Measurements from ENCODE around the gene GSTO2.

The GSTO2 gene

DNA sequence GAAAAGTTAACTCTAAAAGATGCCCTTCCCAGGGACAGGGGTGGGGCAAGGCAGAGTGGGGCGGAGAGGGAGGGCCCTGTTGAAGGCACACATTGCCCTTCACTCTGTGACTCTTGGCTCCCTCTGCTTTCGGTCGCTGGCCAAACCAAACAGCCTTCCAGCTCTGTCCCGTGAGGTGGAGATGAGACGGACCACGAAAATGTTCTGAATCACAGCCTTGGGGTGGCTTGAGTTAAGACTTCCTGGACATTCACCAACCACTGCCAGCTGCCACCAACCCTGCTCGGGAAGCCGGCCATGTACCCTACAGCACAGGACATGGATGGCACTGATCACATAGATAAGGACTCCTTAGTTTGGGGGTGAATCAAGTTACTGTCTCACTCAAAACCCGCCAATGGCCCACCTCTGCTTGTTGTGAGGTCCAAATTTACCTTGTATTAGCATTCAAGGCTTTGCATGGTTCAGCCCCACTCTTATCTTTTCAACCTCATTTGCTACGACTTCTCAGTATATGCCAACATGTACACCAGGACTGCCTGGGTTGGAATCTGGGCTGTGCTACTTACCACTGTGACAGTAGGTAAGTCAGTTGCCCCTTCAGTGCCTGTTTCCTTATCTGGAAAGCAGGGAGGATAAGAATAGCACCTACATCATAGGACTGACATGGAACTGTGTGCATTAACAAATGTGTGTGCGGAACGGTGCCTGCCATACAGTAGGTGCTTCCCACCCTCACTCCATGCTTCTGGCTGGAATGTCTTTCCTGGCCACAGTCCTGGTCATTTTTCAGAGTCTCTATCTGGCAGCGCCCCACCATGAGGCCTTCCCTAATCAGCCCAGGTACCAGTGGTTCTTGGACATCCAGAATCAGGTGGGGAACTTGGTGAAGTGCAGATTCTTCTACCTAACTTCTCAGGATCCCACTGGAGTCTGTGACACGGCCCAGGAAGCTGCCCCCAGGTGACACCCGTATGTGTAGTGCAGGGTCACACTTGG lies 41.3 kb downstream of the GSTO2 start:
- peak; percentile 29 for DNase-seq

- no peak for DNase-seq
These were observed 42.3 kb downstream of the GSTO2 start for GRCh38 chr10:104311184-104311720.

- no peak for DNase-seq
These were observed 45.9 kb downstream of the GSTO2 start for GRCh38 chr10:104314591-104315485.

DNA sequence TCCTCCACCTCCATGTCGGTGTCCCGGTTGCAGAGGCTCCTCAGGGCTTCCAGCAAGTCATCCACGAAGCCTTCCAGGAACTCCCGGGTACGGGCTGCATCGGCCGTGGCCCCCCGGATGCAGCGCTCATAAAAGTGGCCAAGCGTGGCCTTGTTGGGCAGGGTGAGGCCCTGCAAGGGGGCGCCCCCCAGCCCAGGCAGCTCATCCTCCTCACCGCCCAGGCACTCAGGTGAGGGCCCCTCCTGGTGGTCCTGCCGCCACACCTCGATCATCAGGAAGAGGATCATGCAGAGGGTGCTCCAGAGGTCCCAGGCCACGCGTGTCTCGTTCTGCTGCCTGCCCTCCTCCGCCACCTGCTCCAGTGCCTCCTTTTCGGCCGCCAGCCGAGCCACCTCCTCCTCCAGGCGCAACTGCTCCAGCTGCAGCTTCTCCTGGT lies 46.5 kb downstream of the GSTO2 start:
- DNase-seq, result no peak

GRCh38 chr10:104316321-104317099 lies 47.5 kb downstream of the GSTO2 start:
- DNase-seq, result no peak

DNA sequence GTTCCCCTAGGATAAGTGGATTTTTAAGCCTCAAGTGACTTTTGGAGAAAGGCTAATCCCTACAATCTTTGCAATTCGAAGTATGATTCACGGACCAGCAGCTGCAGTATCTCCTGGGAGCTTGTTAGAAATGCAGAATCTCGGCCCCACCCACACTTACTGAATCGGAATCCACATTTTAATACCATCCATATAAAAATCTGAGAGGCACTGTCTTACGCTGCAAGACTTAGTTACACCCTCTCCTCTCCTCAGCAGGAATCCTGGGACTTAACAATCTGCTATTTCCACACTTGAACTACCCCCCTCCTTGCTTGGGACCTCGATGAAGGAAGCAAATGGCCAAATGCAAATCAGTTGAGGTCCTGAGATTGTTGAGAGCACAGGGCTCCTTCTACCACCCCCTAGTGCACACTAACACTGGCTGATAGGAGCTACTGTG lies 48.3 kb downstream of the GSTO2 start:
- DNase-seq, result no peak

DNA sequence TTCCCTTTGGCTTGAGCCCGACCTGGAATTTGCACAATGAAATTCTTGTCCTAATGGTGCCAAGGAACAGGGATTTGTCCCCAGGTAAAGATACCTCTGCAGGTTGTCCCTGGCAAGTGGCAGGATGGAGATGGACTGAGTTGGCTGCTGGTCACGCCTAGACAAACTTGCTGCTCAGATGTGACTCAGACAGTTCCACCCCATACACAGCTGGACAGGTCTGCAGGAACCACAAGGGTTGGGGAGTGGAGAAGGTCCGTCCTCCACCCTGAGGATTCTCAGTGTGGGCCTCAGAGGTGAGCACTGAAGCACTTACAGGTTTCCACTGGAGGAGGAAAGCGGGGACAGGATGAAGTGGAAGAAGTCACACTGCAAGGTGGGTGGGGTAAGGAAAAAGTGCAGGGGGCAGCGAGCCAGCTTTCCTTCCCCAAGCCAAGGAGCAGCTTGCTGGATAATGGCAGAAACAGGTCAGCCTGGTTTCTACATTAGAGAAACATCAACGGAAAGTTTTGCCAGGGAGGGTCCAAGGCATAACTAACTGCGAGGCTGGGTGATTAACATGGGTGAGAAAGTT lies 48.8 kb downstream of the GSTO2 start:
- no peak for DNase-seq

DNA sequence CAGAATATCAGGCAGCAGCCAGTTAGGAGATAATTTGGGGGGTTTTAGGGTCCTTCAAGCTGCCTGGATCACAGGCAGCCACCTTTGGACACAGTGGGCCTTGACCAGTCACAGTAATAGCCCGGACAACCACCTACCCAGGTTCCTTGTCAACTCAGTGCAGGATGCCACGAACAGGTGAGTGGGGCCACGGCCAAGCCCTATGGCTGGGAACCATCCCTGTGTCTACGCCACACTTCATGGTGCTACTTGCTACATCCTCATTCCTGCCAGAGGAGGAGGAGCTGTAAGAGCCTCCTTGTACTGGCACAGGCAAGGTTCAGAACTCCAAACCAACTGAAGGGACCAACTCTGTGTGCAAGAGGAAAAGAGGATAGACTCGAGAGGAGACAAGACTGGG lies 49.3 kb downstream of the GSTO2 start:
- DNase-seq, result no peak

DNA sequence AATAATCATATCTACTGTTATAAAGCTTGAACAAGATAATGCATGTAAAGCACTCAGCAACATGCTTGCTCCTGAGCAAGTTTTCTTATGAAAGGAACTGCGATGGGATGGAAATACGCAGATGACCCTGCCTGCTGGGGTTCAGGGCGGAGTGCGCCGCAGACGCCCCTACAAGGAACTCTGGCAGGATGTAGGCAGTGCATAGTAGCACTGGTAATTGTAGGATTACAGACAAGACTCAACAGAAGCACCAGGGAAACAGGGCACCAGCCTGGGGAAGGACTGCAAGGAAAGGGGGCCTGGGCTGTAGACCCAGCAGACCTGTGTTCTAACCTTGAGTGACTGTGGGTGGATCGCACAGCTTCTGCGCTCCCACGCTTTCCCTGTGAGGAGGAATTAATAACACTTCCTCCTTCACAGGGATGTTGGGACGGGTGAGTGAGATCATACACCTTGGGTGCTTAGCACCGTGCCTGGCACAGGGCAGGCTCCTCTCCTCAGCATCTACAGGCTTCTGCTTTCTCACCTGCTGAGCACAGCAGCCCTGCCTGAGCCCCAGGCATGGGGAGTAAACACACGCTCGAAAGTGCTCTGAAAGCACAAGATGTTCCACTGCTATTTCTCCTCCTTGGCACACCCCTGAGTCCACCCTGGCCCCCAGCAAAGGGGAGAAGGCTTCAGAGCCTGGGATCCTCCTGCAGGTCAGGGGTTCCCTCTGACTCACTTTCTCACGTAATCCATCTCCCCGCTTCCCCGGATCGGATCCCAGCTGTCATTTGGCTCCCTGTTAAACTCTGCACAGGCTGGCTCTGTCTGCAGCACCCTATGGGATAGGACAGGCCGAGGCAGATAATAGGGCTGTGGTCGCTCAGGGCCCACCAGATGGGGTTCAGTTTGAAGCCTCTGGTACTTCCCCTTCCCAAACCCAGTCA lies 50.1 kb downstream of the GSTO2 start:
- DNase-seq, result no peak

DNA sequence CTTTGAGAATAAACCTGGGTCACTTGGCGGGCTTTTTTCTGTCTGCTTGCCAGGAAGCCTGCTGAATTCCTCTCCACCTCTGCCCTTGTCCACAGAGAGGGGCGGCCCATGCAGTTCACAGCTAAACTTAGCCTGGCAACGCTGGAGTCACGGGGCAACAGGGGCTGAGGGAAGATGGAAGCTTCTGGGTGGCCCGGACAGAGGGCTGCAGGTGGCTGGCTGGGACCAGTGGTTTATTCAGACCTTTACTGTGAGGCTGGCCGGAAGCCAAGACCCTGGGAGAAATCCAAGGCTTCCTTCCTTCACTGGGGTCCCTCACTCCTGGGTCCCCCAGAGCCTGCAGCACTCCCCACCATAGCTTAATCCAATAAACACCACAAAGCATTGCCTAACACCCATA lies 52.2 kb downstream of the GSTO2 start:
- no peak for DNase-seq

GRCh38 chr10:104321725-104322415 lies 52.9 kb downstream of the GSTO2 start:
- DNase-seq, result no peak

GRCh38 chr10:104322416-104322782 lies 53.4 kb downstream of the GSTO2 start:
- DNase-seq, result peak; percentile 46

DNA sequence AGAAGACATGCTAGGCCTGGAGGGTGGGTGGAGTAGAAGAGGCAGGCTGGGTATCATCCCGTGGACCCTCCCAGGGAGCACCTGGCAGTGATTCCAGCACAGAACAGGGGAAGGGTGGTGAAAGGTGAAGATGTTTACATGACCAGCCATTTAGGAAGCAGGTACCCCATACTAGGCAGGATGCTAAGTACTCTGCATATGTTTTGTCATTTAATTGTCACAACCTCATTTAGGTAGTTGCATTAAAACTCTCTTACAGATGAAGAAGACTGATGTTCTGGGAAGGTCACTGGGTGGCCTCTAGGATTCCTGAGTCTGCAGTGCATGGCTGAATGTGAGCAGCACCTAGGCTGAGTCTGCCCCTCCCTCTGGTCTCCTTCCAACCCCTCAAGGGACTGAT lies 54.1 kb downstream of the GSTO2 start:
- DNase-seq, result no peak

GRCh38 chr10:104323760-104324201 lies 54.8 kb downstream of the GSTO2 start:
- DNase-seq, result no peak

DNA sequence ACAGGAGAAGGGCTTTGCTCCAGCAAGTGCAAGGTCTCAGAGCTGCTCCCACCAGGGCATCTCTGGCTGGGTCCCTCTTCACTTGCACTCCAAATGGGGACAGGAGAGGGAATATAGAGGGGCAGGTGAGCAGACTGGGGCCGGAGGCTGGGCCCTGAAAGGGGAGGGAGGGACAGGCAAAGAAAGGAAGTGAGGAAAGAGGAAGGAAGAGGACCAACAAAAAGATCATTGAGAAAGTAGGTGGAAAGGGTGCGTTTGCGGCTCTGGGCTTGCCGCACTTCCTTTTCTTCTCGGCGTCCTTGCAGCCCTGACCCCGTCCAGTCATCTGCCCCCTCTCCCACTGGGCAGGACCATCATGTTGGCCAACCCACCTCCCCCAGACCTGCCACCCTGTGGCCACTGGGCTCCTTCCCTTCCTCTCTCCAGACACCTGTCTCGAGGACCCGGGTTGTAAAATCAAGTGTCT lies 55.3 kb downstream of the GSTO2 start:
- peak; percentile 68 for DNase-seq

- no peak for DNase-seq
These were observed 55.9 kb downstream of the GSTO2 start for GRCh38 chr10:104324931-104325330.

- DNase-seq, result peak; percentile 55
These were observed 56.8 kb downstream of the GSTO2 start for GRCh38 chr10:104325436-104326435.

DNA sequence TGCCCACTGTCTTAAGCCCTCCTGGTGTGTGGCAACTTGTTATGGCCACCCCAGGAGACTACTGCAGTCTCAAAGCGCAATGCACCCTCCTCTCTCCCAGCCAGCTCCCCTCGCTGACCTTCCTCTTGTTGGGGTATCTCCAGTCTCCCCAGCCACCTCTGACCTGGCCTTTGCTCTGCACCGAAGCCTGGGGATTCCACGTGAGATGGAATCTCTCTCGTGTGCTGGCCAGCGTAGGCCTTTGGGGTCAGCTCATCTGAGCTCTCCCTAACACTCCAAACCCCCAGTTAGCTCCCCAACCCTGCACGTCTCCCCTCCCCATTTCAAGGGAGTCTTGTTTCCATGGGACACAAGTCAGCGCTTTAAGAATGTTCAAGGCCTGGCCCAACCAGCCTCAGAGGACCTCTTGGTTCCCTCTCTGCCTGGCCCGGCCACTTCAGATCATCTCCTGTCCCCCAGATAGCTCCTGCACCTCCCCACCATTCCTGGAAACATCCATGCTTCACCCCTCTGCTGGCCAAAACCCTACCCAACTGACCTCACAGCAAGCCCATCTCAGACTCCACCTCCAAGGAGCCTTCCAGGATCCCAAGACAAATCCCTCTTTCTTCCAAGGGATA lies 58.1 kb downstream of the GSTO2 start:
- DNase-seq, result no peak

All from hematopoietic multipotent progenitor cell treated with erythropoietin and hydrocortisone succinate and interleukin-3 and kit ligand, for 4 days (in vitro differentiated cells).